Inflammatory macrophage treated with lipopolysaccharide for 1 hour (primary cell): Measurements from ENCODE around the gene SLCO1B3.
"Not testable (repeated sequence)": the region's sequence is repeated elsewhere in the genome, so short reads cannot be mapped to it uniquely, and the experiment has no call there.

Source experiments
- DNase-seq, 2 donors: peaks; one replicate each; pipeline ENCODE4 v3.0.0-alpha.2; 2020 to 2022

SLCO1B3 gene, protein sequence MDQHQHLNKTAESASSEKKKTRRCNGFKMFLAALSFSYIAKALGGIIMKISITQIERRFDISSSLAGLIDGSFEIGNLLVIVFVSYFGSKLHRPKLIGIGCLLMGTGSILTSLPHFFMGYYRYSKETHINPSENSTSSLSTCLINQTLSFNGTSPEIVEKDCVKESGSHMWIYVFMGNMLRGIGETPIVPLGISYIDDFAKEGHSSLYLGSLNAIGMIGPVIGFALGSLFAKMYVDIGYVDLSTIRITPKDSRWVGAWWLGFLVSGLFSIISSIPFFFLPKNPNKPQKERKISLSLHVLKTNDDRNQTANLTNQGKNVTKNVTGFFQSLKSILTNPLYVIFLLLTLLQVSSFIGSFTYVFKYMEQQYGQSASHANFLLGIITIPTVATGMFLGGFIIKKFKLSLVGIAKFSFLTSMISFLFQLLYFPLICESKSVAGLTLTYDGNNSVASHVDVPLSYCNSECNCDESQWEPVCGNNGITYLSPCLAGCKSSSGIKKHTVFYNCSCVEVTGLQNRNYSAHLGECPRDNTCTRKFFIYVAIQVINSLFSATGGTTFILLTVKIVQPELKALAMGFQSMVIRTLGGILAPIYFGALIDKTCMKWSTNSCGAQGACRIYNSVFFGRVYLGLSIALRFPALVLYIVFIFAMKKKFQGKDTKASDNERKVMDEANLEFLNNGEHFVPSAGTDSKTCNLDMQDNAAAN

DNA sequence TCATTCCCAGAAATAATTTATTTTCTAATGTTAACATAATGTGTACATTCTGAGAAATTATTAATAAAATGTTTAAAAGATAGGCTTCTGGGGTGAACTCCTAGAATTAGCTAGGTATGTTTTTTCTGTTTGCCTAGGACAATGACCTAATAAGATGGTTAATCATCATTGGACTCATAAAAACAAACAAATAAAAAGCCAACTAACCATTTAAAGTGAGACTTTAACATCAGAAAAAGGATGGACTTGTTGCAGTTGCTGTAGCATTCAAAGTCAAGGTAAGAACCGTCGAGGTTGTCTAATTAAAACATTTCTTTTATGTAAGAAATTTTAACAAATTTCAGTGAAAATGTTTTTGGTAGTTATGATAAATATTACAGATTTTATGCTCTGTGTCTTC is at the start of gene SLCO1B3:
Gene SLCO1B3, plus strand, starts transcription at position 219 of the 400 bp plus-strand sequence. CDS start 5,034 bp downstream, outside the sequence.
- no peak for DNase-seq

GRCh38 chr12:20777420-20777819 is 33.1 kb upstream of the SLCO1B3 start:
- DNase-seq, result no peak

GRCh38 chr12:20778969-20779368 is 31.5 kb upstream of the SLCO1B3 start:
- no peak for DNase-seq

GRCh38 chr12:20779971-20780370 is 30.5 kb upstream of the SLCO1B3 start:
- DNase-seq, result not testable (repeated sequence)

- not testable (repeated sequence) for DNase-seq
Observed at GRCh38 chr12:20783796-20784357, 26.6 kb upstream of the SLCO1B3 start.

GRCh38 chr12:20792971-20793370 is 17.5 kb upstream of the SLCO1B3 start:
- DNase-seq, result no peak

- DNase-seq, result no peak
Observed at GRCh38 chr12:20798554-20798953, 12.0 kb upstream of the SLCO1B3 start.

DNA sequence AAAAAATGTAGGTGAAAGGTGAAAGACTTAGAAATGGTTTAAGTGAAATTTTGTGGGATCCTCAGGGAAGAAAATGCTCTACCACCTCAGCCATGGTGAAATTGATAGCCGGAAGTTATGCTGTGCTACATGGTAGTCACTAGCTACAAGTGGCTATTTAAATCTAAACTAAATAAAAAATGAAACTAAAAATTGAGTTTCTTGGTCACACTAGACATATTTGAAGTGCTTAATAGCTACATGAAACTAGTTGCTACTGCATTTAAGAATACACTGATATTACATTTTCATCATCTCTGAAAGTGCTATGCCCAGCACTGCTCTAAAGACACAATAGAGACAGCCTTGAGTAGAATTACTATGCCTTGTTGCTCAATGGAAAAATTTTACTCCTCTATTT is 10.3 kb upstream of the SLCO1B3 start:
- no peak for DNase-seq

DNA sequence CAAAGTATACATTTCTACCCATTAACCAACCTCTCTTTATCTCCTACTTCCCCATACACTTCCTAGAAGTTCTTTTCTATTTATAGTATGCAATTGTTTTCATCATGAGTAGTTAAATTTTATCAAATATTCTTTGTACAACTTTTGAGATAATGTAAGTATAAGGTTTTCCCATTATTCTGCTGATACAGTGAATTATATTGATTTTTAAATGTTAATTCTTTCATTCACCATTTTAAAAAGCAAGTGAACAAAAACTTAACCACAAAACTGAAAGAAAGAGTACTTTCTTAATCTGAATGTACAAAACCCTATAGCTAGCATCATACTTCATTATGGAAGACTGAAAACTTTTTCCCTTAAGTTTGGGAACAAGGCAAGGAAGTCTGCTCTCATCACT is 9.5 kb upstream of the SLCO1B3 start:
- no peak for DNase-seq

GRCh38 chr12:20805921-20806320 is 4.6 kb upstream of the SLCO1B3 start:
- DNase-seq, result no peak

DNA sequence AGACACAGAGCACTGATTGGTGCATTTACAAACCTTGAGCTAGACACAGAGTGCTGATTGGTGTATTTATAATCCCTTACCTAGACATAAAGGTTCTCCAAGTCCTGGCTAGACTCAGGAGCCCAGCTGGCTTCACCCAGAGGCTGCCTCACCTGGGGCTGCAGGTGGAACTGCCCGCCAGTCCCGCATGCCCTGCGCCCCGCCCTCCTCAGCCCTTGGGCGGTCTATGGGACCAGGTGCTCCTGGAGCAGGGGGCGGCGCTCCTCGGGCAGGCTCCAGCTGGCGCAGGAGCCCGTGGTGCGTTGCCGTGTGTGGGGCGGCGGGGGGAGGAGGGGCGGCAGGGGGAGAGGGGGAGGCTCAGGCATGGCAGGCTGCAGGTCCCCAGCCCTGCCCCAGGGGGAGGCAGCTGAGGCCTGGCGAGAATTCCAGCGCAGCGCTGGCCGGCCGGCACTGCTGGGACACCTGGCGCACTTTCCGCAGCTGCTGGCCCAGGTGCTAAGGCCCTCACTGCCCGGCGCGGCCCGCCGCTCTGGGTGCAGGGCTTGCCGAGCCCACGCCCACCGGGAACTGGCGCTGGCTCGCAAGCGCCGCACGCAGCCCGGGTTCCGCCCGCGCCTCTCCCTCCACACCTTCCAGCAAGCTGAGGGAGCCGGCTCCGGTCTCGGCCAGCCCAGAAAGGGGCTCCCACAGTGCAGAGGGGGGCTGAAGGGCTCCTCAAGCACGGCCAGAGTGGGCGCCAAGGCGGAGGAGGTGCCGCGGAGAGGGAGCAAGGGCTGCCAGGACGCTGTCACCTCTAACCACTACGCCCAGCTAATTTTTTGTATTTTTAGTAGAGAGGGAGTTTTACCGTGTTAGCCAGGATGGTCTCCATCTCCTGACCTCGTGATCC is 3.1 kb upstream of the SLCO1B3 start:
- DNase-seq, result no peak

- no peak for DNase-seq
Observed at GRCh38 chr12:20808521-20808920, 2.0 kb upstream of the SLCO1B3 start.

DNA sequence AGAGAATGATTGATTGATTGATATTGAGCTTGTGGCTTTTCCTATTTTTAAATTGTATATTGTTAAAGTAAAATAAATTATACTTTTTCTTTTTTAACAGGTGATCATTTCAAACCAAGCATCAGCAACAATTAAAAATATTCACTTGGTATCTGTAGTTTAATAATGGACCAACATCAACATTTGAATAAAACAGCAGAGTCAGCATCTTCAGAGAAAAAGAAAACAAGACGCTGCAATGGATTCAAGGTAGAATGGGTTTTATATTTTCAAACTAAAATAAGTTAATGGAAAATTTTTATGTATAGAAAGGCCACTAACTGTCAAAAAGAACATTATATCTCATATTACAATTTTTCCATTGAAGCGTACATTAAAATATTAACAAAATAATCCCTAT is 5.1 kb downstream of the SLCO1B3 start:
- DNase-seq, result no peak

GRCh38 chr12:20822415-20822814 is 11.9 kb downstream of the SLCO1B3 start:
- DNase-seq, result no peak

- DNase-seq, result no peak
Observed at GRCh38 chr12:20822925-20823324, 12.4 kb downstream of the SLCO1B3 start.

DNA sequence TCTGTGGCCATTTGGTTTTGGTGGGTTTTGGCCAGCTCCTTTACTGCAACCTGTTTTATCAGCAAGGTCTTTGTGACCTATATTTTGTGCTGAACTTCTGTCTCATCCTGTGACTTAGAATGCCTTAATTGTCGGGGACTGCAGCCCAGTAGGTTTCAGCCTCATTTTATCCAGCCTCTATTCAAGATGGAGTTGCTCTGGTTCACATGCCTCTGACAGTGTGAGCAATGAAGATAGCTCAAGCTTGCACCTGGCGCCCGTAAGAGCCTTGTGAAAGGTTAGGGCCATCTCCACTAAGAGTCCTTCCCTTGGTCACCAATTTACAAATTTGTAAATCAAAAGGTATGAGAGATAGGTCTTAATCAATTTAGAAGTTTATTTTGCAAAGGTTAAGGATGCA is 19.4 kb downstream of the SLCO1B3 start:
- DNase-seq, result no peak

DNA sequence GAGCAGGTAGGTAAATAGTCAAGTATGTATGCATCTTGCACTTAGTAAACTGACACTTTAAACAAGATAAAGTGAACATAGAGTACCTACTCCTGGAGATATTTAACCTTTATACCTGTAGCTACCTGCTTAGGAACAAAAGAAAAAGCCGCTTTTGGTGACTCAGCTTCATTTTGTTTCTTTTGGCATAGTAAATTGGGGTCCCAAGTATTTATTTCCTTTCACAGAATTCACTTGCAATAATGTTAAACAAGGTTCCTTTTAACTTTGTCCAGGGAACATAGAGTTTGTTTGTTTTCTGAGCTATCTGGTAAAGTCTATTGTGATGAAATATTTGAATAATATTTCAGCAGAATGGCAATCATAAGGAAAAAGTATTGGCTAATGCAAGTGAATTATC is 20.0 kb downstream of the SLCO1B3 start:
- DNase-seq, result no peak

GRCh38 chr12:20832911-20833310 is 22.4 kb downstream of the SLCO1B3 start:
- no peak for DNase-seq

GRCh38 chr12:20852649-20853048 is 42.1 kb downstream of the SLCO1B3 start:
- no peak for DNase-seq

DNA sequence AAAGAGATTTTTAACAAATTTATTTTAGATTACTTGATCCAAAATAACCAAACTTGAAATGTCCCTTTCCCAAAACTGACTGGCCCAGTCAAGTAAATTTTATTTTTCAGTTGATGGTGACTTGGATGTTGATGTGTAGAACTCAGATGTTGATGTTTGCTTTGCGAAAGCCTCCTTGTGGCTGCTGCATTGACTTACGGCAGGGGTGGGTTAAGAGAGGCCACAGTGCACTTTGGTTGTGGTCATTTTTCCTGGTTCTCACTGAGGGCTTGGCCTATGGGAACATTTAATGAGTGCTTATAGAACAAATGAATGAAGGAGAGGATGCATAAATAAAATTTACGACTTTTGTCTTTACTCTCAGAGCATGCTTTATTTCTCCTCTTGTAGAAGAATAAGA is 52.6 kb downstream of the SLCO1B3 start:
- DNase-seq, result no peak

DNA sequence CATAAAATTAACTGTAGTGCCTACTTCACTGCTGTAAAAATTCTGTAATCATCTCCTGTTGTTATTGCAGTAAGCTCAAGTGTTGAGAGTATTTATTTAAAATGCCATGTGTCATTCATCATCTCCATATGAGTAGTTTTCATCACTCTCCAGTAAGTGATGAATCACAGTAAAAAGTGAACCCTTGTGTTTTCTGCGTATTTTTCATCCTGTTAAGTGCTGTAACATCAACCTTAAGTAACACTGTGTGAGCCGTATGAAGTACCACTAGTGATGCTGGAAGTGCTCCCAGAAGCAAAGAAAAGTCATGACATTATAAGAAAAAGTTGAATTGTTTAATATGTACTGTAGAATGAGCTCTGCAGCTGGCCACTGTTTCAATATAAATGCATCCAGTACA is 55.4 kb downstream of the SLCO1B3 start:
- no peak for DNase-seq

- no peak for DNase-seq
Observed at GRCh38 chr12:20868277-20868676, 57.8 kb downstream of the SLCO1B3 start.

DNA sequence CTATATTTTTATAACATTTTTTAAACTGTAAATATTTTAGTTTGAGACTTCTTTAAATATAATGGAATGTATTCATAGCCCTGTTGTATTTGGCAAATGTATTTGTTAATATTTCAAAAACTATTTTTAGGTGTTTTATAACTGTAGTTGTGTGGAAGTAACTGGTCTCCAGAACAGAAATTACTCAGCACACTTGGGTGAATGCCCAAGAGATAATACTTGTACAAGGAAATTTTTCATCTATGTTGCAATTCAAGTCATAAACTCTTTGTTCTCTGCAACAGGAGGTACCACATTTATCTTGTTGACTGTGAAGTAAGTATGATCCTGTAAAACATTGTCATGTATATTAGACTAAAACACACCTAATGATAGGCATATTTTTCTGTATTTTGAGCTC is 72.8 kb downstream of the SLCO1B3 start:
- DNase-seq, result no peak
